GM23338 (cell line): ENCODE measurements around the gene CD44. TPM values are rescaled to one million over a fixed set of nuclear protein-coding genes. Genes with fewer than 3 reads are reported as not detected.

ENCODE experiments used
- ATAC-seq: fragments of 200-7000 bp; cut with Tn5 transposase; 3 replicates; pipeline ENCODE4 v1.9.1; 2020
- DNase-seq: peaks from one replicate; pipeline ENCODE4 v3.0.0-alpha.2; 2015; ENCODE audit warnings: low spot score
- H2AFZ ChIP-seq: fragments of 200-600 bp; sonication (generic); 2 replicates; pipeline ENCODE4 v1.8.0; 2016; ENCODE audit warnings: antibody characterized with exemption, mild to moderate bottlenecking, moderate library complexity
- H3F3A ChIP-seq: fragments of 200-600 bp; sonication (generic); replicated peaks from 2 replicates; pipeline ENCODE4 v1.8.0; 2017; ENCODE audit warnings: antibody characterized with exemption, mixed run types, low read depth
- H3K27ac ChIP-seq: fragments of 200-600 bp; sonication (generic); 2 replicates; pipeline ENCODE4 v1.6.1; 2016; ENCODE audit warnings: low read depth
- H3K27me3 ChIP-seq: fragments of 200-600 bp; sonication (generic); 2 replicates; pipeline ENCODE4 v1.8.0; 2016; ENCODE audit warnings: mild to moderate bottlenecking, mixed run types, moderate library complexity; ENCODE audit not compliant: insufficient read depth
- H3K36me3 ChIP-seq: fragments of 200-600 bp; sonication (generic); 2 replicates; pipeline ENCODE4 v1.8.0; 2016; ENCODE audit warnings: mild to moderate bottlenecking; ENCODE audit not compliant: insufficient read depth
- H3K4me1 ChIP-seq: fragments of 200-600 bp; sonication (generic); 2 replicates; pipeline ENCODE4 v1.8.0; 2016; ENCODE audit warnings: mild to moderate bottlenecking, moderate library complexity; ENCODE audit not compliant: insufficient read depth
- H3K4me2 ChIP-seq: fragments of 200-600 bp; sonication (generic); 2 replicates; pipeline ENCODE4 v1.7.1; 2017; ENCODE audit warnings: mixed run types
- H3K4me3 ChIP-seq: fragments of 200-600 bp; sonication (generic); 2 replicates; pipeline ENCODE4 v1.6.1; 2016; ENCODE audit warnings: mixed run types
- H3K79me2 ChIP-seq: fragments of 200-600 bp; sonication (generic); replicated peaks from 2 replicates; pipeline ENCODE4 v1.8.0; 2017; ENCODE audit warnings: mild to moderate bottlenecking; ENCODE audit not compliant: insufficient read depth
- H3K9me2 ChIP-seq: fragments of 200-600 bp; sonication (generic); 2 replicates; pipeline ENCODE4 v1.8.0; 2017; ENCODE audit not compliant: insufficient read depth
- H4K20me1 ChIP-seq: fragments of 200-600 bp; sonication (generic); replicated peaks from 2 replicates; pipeline ENCODE4 v1.8.0; 2017; ENCODE audit warnings: mild to moderate bottlenecking; ENCODE audit not compliant: insufficient read depth
- H3K27ac Mint-ChIP-seq: 2 replicates; pipeline ENCODE4 v1.8.0; 2020; ENCODE audit warnings: inconsistent platforms, mild to moderate bottlenecking, moderate library complexity, mixed read lengths
- H3K27me3 Mint-ChIP-seq: 3 replicates; pipeline ENCODE4 v1.8.0; 2022; ENCODE audit warnings: low read depth, mild to moderate bottlenecking, moderate library complexity, mixed read lengths, inconsistent platforms; ENCODE audit not compliant: insufficient read depth, poor library complexity
- H3K36me3 Mint-ChIP-seq: 3 replicates; pipeline ENCODE4 v1.8.0; 2021; ENCODE audit warnings: low read depth, mild to moderate bottlenecking, inconsistent platforms, moderate library complexity, mixed read lengths
- H3K4me1 Mint-ChIP-seq: 3 replicates; pipeline ENCODE4 v1.8.0; 2020; ENCODE audit warnings: mild to moderate bottlenecking, inconsistent platforms, mixed read lengths
- H3K4me3 Mint-ChIP-seq: 3 replicates; pipeline ENCODE4 v1.8.0; 2021; ENCODE audit warnings: moderate library complexity, mild to moderate bottlenecking, inconsistent platforms, mixed read lengths
- H3K9me3 Mint-ChIP-seq: 3 replicates; pipeline ENCODE4 v1.8.0; 2020; ENCODE audit warnings: moderate library complexity, mild to moderate bottlenecking, inconsistent platforms, mixed read lengths
- CREB1 ChIP-seq: fragments of 250-450 bp; sonication (Bioruptor Pico); IDR thresholded peaks from 2 replicates; pipeline ENCODE4 v1.5.0; 2020; ENCODE audit warnings: low read depth, mild to moderate bottlenecking, moderate library complexity
- ETS1 ChIP-seq: IDR thresholded peaks from 2 replicates; pipeline ENCODE4 v1.6.1; 2016; ENCODE audit warnings: antibody characterized with exemption
- EZH2 ChIP-seq: fragments of 200-600 bp; sonication (generic); IDR thresholded peaks from one replicate; pipeline ENCODE4 v1.8.0; 2017; ENCODE audit warnings: antibody characterized with exemption, mild to moderate bottlenecking, low read depth; ENCODE audit not compliant: unreplicated experiment
- EZH2phosphoT487 ChIP-seq: fragments of 200-600 bp; sonication (generic); IDR thresholded peaks from one replicate; pipeline ENCODE4 v1.8.1; 2018; ENCODE audit warnings: antibody characterized with exemption; ENCODE audit not compliant: unreplicated experiment
- JUNB ChIP-seq: IDR thresholded peaks from one replicate; pipeline ENCODE4 v1.6.1; 2016; ENCODE audit warnings: antibody characterized with exemption; ENCODE audit not compliant: unreplicated experiment
- NANOG ChIP-seq: IDR thresholded peaks from 2 replicates; pipeline ENCODE4 v1.6.1; 2016; ENCODE audit warnings: antibody characterized with exemption, borderline replicate concordance
- POLR2AphosphoS5 ChIP-seq: IDR thresholded peaks from 2 replicates; pipeline ENCODE4 v1.6.1; 2016; ENCODE audit warnings: antibody characterized with exemption, low read depth
- STAT1 ChIP-seq: IDR thresholded peaks from one replicate; pipeline ENCODE4 v1.6.1; 2016; ENCODE audit warnings: antibody characterized with exemption; ENCODE audit not compliant: unreplicated experiment
- ZNF114 ChIP-seq: fragments of 250-450 bp; sonication (Bioruptor Pico); IDR thresholded peaks from 2 replicates; pipeline ENCODE4 v1.5.0; 2020; ENCODE audit warnings: mild to moderate bottlenecking, moderate library complexity
- ZNF331 ChIP-seq: fragments of 250-450 bp; sonication (Bioruptor Pico); IDR thresholded peaks from 2 replicates; pipeline ENCODE4 v1.5.0; 2020; ENCODE audit warnings: low read depth, mild to moderate bottlenecking, moderate library complexity
- polyA plus RNA-seq: library from polyadenylated mRNA; unstranded; fragments of >200 nt; fragmentation: Nextera tagmentation; extraction: Ambion mirVana; gene quantifications from 2 replicates; pipeline ENCODE4 v1.2.1, GENCODE V29; 2016
- total RNA-seq: library from RNA; depleted of rRNA; stranded (reverse); fragments of >200 nt; shearing (Covaris generic); gene quantifications from 2 replicates; pipeline ENCODE4 v1.2.3, GENCODE V29; 2014
- TF ChIP-seq, protein P1 (sequence below), 2 experiments: fragments of 200-600 bp in 1 of 2; sonication (generic) in 1 of 2; conservative IDR thresholded peaks; 2 replicates each; pipeline versions ENCODE4 v1.5.1 to v1.6.1; 2016 to 2017; ENCODE audit warnings: antibody characterized with exemption in 2 of 2, low read depth in 2 of 2, mild to moderate bottlenecking in 2 of 2, moderate library complexity in 1 of 2
- TF ChIP-seq, protein P2 (sequence below): fragments of 250-450 bp; sonication (Bioruptor Pico); IDR thresholded peaks from 2 replicates; pipeline ENCODE4 v1.5.0; 2020; ENCODE audit warnings: mild to moderate bottlenecking, moderate library complexity
- TF ChIP-seq, protein P3 (sequence below): IDR thresholded peaks from one replicate; pipeline ENCODE4 v1.6.1; 2018; ENCODE audit warnings: antibody characterized with exemption; ENCODE audit not compliant: unreplicated experiment

Gene CD44
- total and polyA plus RNA-seq, 2 experiments from 2014 or later: 4.0 to 10.1 TPM

GRCh38 chr11:35259529-35259928 lies 120.6 kb downstream of the CD44 start:
- no peak overlapping the region for H3K27ac ChIP-seq
- no peak for DNase-seq
- H3K27me3 ChIP-seq: no peaks in the 10 kb centered on the region
- Mint-ChIP-seq H3K36me3 (no peaks in the 10 kb centered on the region), H3K4me3 (no peak overlapping the region), H3K4me1 (no peaks in the 10 kb centered on the region), H3K27ac (no peak overlapping the region), H3K27me3 (no peaks in the 10 kb centered on the region), H3K9me3 (no peaks in the 10 kb centered on the region)
- no peaks in the 10 kb centered on the region for H4K20me1 ChIP-seq
- TF ChIP-seq POLR2AphosphoS5 (no peak), ETS1 (no peak), ZNF331 (CRISPR knock-in tag) (no peak), ZNF114 (CRISPR knock-in tag) (no peak), CREB1 (CRISPR knock-in tag) (no peak), EZH2phosphoT487 (no peak), JUNB (no peak), NANOG (no peak), STAT1 (no peak), EZH2 (no peak)
- TF ChIP-seq, protein P1, sequence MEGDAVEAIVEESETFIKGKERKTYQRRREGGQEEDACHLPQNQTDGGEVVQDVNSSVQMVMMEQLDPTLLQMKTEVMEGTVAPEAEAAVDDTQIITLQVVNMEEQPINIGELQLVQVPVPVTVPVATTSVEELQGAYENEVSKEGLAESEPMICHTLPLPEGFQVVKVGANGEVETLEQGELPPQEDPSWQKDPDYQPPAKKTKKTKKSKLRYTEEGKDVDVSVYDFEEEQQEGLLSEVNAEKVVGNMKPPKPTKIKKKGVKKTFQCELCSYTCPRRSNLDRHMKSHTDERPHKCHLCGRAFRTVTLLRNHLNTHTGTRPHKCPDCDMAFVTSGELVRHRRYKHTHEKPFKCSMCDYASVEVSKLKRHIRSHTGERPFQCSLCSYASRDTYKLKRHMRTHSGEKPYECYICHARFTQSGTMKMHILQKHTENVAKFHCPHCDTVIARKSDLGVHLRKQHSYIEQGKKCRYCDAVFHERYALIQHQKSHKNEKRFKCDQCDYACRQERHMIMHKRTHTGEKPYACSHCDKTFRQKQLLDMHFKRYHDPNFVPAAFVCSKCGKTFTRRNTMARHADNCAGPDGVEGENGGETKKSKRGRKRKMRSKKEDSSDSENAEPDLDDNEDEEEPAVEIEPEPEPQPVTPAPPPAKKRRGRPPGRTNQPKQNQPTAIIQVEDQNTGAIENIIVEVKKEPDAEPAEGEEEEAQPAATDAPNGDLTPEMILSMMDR (conservative IDR thresholded peaks at IDR 0.05; ENCODE audit: low read depth in 2 of 2): no peak
- TF ChIP-seq, protein P2, sequence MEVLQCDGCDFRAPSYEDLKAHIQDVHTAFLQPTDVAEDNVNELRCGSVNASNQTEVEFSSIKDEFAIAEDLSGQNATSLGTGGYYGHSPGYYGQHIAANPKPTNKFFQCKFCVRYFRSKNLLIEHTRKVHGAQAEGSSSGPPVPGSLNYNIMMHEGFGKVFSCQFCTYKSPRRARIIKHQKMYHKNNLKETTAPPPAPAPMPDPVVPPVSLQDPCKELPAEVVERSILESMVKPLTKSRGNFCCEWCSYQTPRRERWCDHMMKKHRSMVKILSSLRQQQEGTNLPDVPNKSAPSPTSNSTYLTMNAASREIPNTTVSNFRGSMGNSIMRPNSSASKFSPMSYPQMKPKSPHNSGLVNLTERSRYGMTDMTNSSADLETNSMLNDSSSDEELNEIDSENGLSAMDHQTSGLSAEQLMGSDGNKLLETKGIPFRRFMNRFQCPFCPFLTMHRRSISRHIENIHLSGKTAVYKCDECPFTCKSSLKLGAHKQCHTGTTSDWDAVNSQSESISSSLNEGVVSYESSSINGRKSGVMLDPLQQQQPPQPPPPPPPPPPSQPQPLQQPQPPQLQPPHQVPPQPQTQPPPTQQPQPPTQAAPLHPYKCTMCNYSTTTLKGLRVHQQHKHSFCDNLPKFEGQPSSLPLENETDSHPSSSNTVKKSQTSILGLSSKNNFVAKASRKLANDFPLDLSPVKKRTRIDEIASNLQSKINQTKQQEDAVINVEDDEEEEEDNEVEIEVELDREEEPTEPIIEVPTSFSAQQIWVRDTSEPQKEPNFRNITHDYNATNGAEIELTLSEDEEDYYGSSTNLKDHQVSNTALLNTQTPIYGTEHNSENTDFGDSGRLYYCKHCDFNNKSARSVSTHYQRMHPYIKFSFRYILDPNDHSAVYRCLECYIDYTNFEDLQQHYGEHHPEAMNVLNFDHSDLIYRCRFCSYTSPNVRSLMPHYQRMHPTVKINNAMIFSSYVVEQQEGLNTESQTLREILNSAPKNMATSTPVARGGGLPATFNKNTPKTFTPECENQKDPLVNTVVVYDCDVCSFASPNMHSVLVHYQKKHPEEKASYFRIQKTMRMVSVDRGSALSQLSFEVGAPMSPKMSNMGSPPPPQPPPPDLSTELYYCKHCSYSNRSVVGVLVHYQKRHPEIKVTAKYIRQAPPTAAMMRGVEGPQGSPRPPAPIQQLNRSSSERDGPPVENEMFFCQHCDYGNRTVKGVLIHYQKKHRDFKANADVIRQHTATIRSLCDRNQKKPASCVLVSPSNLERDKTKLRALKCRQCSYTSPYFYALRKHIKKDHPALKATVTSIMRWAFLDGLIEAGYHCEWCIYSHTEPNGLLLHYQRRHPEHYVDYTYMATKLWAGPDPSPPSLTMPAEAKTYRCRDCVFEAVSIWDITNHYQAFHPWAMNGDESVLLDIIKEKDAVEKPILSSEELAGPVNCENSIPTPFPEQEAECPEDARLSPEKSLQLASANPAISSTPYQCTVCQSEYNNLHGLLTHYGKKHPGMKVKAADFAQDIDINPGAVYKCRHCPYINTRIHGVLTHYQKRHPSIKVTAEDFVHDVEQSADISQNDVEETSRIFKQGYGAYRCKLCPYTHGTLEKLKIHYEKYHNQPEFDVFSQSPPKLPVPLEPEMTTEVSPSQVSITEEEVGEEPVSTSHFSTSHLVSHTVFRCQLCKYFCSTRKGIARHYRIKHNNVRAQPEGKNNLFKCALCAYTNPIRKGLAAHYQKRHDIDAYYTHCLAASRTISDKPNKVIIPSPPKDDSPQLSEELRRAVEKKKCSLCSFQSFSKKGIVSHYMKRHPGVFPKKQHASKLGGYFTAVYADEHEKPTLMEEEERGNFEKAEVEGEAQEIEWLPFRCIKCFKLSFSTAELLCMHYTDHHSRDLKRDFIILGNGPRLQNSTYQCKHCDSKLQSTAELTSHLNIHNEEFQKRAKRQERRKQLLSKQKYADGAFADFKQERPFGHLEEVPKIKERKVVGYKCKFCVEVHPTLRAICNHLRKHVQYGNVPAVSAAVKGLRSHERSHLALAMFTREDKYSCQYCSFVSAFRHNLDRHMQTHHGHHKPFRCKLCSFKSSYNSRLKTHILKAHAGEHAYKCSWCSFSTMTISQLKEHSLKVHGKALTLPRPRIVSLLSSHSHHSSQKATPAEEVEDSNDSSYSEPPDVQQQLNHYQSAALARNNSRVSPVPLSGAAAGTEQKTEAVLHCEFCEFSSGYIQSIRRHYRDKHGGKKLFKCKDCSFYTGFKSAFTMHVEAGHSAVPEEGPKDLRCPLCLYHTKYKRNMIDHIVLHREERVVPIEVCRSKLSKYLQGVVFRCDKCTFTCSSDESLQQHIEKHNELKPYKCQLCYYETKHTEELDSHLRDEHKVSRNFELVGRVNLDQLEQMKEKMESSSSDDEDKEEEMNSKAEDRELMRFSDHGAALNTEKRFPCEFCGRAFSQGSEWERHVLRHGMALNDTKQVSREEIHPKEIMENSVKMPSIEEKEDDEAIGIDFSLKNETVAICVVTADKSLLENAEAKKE (CRISPR knock-in tag): no peak
- TF ChIP-seq, protein P3, sequence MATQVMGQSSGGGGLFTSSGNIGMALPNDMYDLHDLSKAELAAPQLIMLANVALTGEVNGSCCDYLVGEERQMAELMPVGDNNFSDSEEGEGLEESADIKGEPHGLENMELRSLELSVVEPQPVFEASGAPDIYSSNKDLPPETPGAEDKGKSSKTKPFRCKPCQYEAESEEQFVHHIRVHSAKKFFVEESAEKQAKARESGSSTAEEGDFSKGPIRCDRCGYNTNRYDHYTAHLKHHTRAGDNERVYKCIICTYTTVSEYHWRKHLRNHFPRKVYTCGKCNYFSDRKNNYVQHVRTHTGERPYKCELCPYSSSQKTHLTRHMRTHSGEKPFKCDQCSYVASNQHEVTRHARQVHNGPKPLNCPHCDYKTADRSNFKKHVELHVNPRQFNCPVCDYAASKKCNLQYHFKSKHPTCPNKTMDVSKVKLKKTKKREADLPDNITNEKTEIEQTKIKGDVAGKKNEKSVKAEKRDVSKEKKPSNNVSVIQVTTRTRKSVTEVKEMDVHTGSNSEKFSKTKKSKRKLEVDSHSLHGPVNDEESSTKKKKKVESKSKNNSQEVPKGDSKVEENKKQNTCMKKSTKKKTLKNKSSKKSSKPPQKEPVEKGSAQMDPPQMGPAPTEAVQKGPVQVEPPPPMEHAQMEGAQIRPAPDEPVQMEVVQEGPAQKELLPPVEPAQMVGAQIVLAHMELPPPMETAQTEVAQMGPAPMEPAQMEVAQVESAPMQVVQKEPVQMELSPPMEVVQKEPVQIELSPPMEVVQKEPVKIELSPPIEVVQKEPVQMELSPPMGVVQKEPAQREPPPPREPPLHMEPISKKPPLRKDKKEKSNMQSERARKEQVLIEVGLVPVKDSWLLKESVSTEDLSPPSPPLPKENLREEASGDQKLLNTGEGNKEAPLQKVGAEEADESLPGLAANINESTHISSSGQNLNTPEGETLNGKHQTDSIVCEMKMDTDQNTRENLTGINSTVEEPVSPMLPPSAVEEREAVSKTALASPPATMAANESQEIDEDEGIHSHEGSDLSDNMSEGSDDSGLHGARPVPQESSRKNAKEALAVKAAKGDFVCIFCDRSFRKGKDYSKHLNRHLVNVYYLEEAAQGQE: no peak
- H3K4me2 ChIP-seq: no peak overlapping the region
- H3K4me1 ChIP-seq: no peaks in the 10 kb centered on the region
- no peak for ATAC-seq
- H3K36me3 ChIP-seq: no peaks in the 10 kb centered on the region
- H3K9me2 ChIP-seq: peaks cover 6% of the 10 kb centered on the region; the same call in 1 of the 2 replicates
- H3K79me2 ChIP-seq: no peaks in the 10 kb centered on the region
- no peak overlapping the region for H2AFZ ChIP-seq
- H3K4me3 ChIP-seq: no peak overlapping the region
- H3F3A ChIP-seq: no peaks in the 10 kb centered on the region
